ENCODE data around the gene METTL25. TPM values are rescaled to one million over a fixed set of nuclear protein-coding genes. Genes with fewer than 3 reads are reported as not detected.

The METTL25 gene
- polyA plus RNA-seq, 2 of the 4 experiments (the other 2 are of a cell fraction) = 3.8 to 6.3 TPM

DNA sequence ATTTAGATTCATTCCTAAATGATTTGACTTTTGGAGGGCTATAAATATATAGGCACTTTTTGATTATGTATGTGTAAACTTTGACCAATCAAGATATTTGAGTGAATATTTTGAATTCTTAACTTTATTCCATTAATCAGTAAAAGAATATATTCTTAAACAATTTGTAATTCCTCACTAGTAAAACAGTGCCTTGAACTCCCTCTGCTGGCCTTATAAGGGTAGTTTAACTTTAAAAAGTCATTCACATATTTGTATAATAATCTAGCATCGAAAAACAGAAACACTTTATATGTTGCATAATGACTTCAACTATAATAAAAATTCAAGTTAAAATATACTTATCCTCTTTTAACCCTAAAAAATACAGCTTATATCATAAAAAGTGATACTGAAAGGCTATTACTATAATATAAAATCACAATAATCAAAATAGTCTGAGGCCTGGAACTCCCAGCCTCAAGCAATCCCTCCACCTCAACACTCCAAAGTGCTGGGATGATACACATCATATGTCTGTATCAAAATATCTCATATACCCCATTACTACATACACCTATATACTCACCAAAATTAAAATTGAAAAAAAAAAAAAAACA, 31.3 kb upstream of the METTL25 start:
- no peak overlapping the region for H3K4me3 ChIP-seq
- H3K9me3 ChIP-seq = no peaks in the 10 kb centered on the region
- peak in 1 of 2 experiments; percentile 61; a peak in 2 of 6 replicates for ATAC-seq
- no peak overlapping the region for H3K27ac ChIP-seq
- FAIRE-seq = peak; percentile 56
- ChIA-PET CTCF (interaction anchor here (0.7 to 2.6 kb wide), 2 partner anchors 26 to 31 kb away, joined by 3 to 6 read pairs; partner anchors contain the start of genes CCDC59 and METTL25), POLR2A (no interaction called here)
- no peak for TF ChIP-seq ZFP36 (IDR thresholded peaks at IDR 0.05; ENCODE audit: borderline replicate concordance, partially characterized antibody)
- TF ChIP-seq HMGXB4 (CRISPR knock-in tag; IDR thresholded peaks at IDR 0.05; ENCODE audit: borderline replicate concordance) = no peak
- TF ChIP-seq FOSB (CRISPR knock-in tag; IDR thresholded peaks at IDR 0.05) = no peak
- no peak for TF ChIP-seq JUNB (IDR thresholded peaks at IDR 0.05)
- no peak for TF ChIP-seq TFCP2L1 (CRISPR knock-in tag; IDR thresholded peaks at IDR 0.05)
- TF ChIP-seq MYC (IDR thresholded peaks at IDR 0.05; ENCODE audit: borderline replicate concordance, low read length) = no peak
- peak; percentile 64 for TF ChIP-seq SMC3 (IDR thresholded peaks at IDR 0.05)
- no peak for TF ChIP-seq ESRRA (IDR thresholded peaks at IDR 0.05; ENCODE audit: borderline replicate concordance, low read length)
- no peak for TF ChIP-seq HOXA7 (CRISPR knock-in tag; IDR thresholded peaks at IDR 0.05)
- no peak for TF ChIP-seq CHD2 (IDR thresholded peaks at IDR 0.05; ENCODE audit: low read length, partially characterized antibody)
- TF ChIP-seq SREBF2 (IDR thresholded peaks at IDR 0.05) = no peak
- TF ChIP-seq CTCF (IDR thresholded peaks at IDR 0.05) = peak; percentile 55; the same call in 2 of the 3 replicates
- no peak for TF ChIP-seq RNF2 (IDR thresholded peaks at IDR 0.05; ENCODE audit: borderline replicate concordance, low read depth)
- no peak for TF ChIP-seq PBX3 (IDR thresholded peaks at IDR 0.05)
- no peak for TF ChIP-seq USF2 (IDR thresholded peaks at IDR 0.05)
- peak; percentile 70 for TF ChIP-seq RAD21 (conservative IDR thresholded peaks at IDR 0.05 in 1 of 2, IDR thresholded peaks at IDR 0.05 in 1 of 2)
- TF ChIP-seq RARB (CRISPR knock-in tag; IDR thresholded peaks at IDR 0.05) = no peak
- H3K4me1 ChIP-seq = no peaks in the 10 kb centered on the region
- peak; percentile 3 to 35 for DNase-seq (ENCODE audit: low read depth in 1 of 2, low spot score in 1 of 2)
- no peak overlapping the region for H3K4me2 ChIP-seq
- WGBS (ENCODE audit: missing lambda C conversion rate) = 3% methylated on average over 1 of the region's 1 CpG

GRCh38 chr12:82327861-82328260, 30.5 kb upstream of the METTL25 start:
- Histone ChIP-seq H3K27ac (no peak overlapping the region), H3K4me1 (no peaks in the 10 kb centered on the region), H3K9me3 (no peaks in the 10 kb centered on the region), H3K4me2 (no peak overlapping the region), H3K4me3 (no peak overlapping the region)
- TF ChIP-seq MAX (IDR thresholded peaks at IDR 0.05) = no peak
- TF ChIP-seq RAD21 (conservative IDR thresholded peaks at IDR 0.05 in 1 of 2, IDR thresholded peaks at IDR 0.05 in 1 of 2) = no peak
- TF ChIP-seq RFX5 (IDR thresholded peaks at IDR 0.05) = no peak
- TF ChIP-seq FOSB (CRISPR knock-in tag; IDR thresholded peaks at IDR 0.05) = no peak
- no peak for TF ChIP-seq HMGXB4 (CRISPR knock-in tag; IDR thresholded peaks at IDR 0.05; ENCODE audit: borderline replicate concordance)
- no peak for TF ChIP-seq HEYL (CRISPR knock-in tag; IDR thresholded peaks at IDR 0.05)
- TF ChIP-seq, protein P1, sequence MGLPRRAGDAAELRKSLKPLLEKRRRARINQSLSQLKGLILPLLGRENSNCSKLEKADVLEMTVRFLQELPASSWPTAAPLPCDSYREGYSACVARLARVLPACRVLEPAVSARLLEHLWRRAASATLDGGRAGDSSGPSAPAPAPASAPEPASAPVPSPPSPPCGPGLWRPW (IDR thresholded peaks at IDR 0.05) = no peak
- TF ChIP-seq NPAS2 (CRISPR knock-in tag; IDR thresholded peaks at IDR 0.05; ENCODE audit: borderline replicate concordance) = no peak
- no peak for TF ChIP-seq ZSCAN20 (CRISPR knock-in tag; IDR thresholded peaks at IDR 0.05)
- no peak for TF ChIP-seq EHMT2 (IDR thresholded peaks at IDR 0.05; ENCODE audit: low read depth)
- no peak for TF ChIP-seq RARB (CRISPR knock-in tag; IDR thresholded peaks at IDR 0.05)
- no peak for TF ChIP-seq MYC (IDR thresholded peaks at IDR 0.05; ENCODE audit: borderline replicate concordance, low read length)
- no peak for TF ChIP-seq BHLHE40 (IDR thresholded peaks at IDR 0.05; ENCODE audit: low read depth, low read length)
- no peak for TF ChIP-seq SMC3 (IDR thresholded peaks at IDR 0.05)
- no peak for TF ChIP-seq NR3C1 (IDR thresholded peaks at IDR 0.05)
- no peak for FAIRE-seq
- DNase-seq (ENCODE audit: low read depth in 1 of 2, low spot score in 1 of 2) = no peak
- 44% methylated on average over 1 of the region's 1 CpG for WGBS (ENCODE audit: missing lambda C conversion rate)
- POLR2A ChIA-PET = no interaction called here
- CTCF ChIA-PET = interaction anchor here (2.6 kb wide), 1 partner anchor 30 kb away, joined by 6 read pairs; the partner anchor contains the start of genes CCDC59 and METTL25
- ATAC-seq = no peak

Data from A549 (cell line).